ENCODE results near the gene SLFN12L.

SLFN12L gene

GRCh38 chr17:35423761-35424160 is 113.7 kb downstream of the SLFN12L start:
- no peak for DNase-seq
